Panc1 (cell line): Measurements from ENCODE around the gene CRNN. TPM values are rescaled to one million over a fixed set of nuclear protein-coding genes. Genes with fewer than 3 reads are reported as not detected.

Source experiments
- ATAC-seq: fragments of 200-7000 bp; cut with Tn5 transposase; 2 replicates; pipeline ENCODE4 v1.9.1; 2020; ENCODE audit warnings: mild to moderate bottlenecking, moderate library complexity
- BruUV-seq: library from RNA; stranded (reverse); fragments of 400-500 nt; replicated peaks from 2 replicates; lab custom pipeline; 2021; lab: Mats Ljungman, UMichigan
- CTCF ChIA-PET: fragments of 300-600 bp; sonication (Branson Sonifier 250); formaldehyde crosslinking; loops from one replicate; lab custom pipeline; 2022; ENCODE audit warnings: antibody characterized with exemption; lab: Charles Lee
- POLR2A ChIA-PET: fragments of 300-600 bp; sonication (Branson Sonifier 250); formaldehyde crosslinking; loops from one replicate; lab custom pipeline; 2022; ENCODE audit warnings: antibody characterized with exemption; lab: Charles Lee
- DNase-seq: peaks from one replicate; pipeline ENCODE4 v3.0.0-alpha.2; 2010; ENCODE audit warnings: low read depth, low spot score
- H3K27ac ChIP-seq: 2 replicates; pipeline ENCODE4 v1.5.1; 2011; ENCODE audit warnings: mild to moderate bottlenecking, low read length, inconsistent platforms
- H3K27me3 ChIP-seq: fragments of 200-500 bp; sonication (Bioruptor generic); 2 replicates; pipeline ENCODE4 v1.6.0; 2014; ENCODE audit warnings: low read length, inconsistent platforms; ENCODE audit not compliant: control insufficient read depth, insufficient read depth
- H3K36me3 ChIP-seq: fragments of 200-500 bp; sonication (Bioruptor generic); 2 replicates; pipeline ENCODE4 v1.5.1; 2014; ENCODE audit warnings: inconsistent platforms, mild to moderate bottlenecking, low read length, moderate library complexity; ENCODE audit not compliant: control insufficient read depth, insufficient read depth
- H3K4me1 ChIP-seq: 2 replicates; pipeline ENCODE4 v1.5.1; 2011; ENCODE audit warnings: inconsistent platforms, mild to moderate bottlenecking, low read length, moderate library complexity; ENCODE audit not compliant: control insufficient read depth, insufficient read depth
- H3K4me3 ChIP-seq, 2 experiments: 2 replicates each; pipeline ENCODE4 v1.5.1; 2011 to 2012; ENCODE audit warnings: low read depth in 2 of 2, low read length in 2 of 2, mild to moderate bottlenecking in 2 of 2, inconsistent platforms in 1 of 2, moderate library complexity in 1 of 2
- H3K9me3 ChIP-seq: fragments of 200-500 bp; sonication (Bioruptor generic); 2 replicates; pipeline ENCODE4 v1.5.1; 2014; ENCODE audit warnings: low read depth, mild to moderate bottlenecking, inconsistent platforms, low read length, moderate library complexity; ENCODE audit not compliant: control insufficient read depth, insufficient read depth
- CTCF ChIP-seq: fragments of 450-650 bp; IDR thresholded peaks from 2 replicates; pipeline ENCODE4 v1.5.1; 2017; ENCODE audit warnings: mild to moderate bottlenecking
- POLR2AphosphoS5 ChIP-seq: IDR thresholded peaks from 2 replicates; pipeline ENCODE4 v1.6.1; 2012; ENCODE audit warnings: mild to moderate bottlenecking, low read depth, low read length, moderate library complexity
- REST ChIP-seq, 2 experiments: IDR thresholded peaks; 2 replicates each; pipeline ENCODE4 v1.6.1; 2011 to 2012; ENCODE audit warnings: low read depth in 2 of 2, control low read depth in 1 of 2, low read length in 1 of 2, mild to moderate bottlenecking in 1 of 2, moderate library complexity in 1 of 2; ENCODE audit not compliant: insufficient read depth in 1 of 2
- TCF7L2 ChIP-seq: IDR thresholded peaks from 2 replicates; pipeline ENCODE4 v1.6.1; 2011; ENCODE audit warnings: mild to moderate bottlenecking, low read depth, low read length, inconsistent platforms
- in situ Hi-C: cut with HindIII; loops from 2 replicates; pipeline ENCODE4 v1.10.0; 2016; ENCODE audit warnings: low sequenced_read_pairs, low pct_unique_long_range_greater_than_20kb
- intact Hi-C: fragments of 100-400 bp; cut with micrococcal nuclease; formaldehyde crosslinking; loops from one replicate; pipeline ENCODE4 v1.10.0; 2022; ENCODE audit not compliant: unreplicated experiment
- total RNA-seq: library from RNA; stranded (reverse); gene quantifications from one replicate; pipeline ENCODE4 v1.2.1, GENCODE V29; 2021; ENCODE audit not compliant: unreplicated experiment

CRNN gene
- total RNA-seq, 1 experiment from 2014 or later, result not detected

- Histone ChIP-seq H3K36me3 (no peaks in the 10 kb centered on the region), H3K9me3 (no peaks in the 10 kb centered on the region), H3K4me1 (no peaks in the 10 kb centered on the region; the same call in 1 of the 2 replicates), H3K27ac (no peak overlapping the region), H3K27me3 (0 out of 2 replicates have a peak, but pooled peaks cover 4% of the 10 kb centered on the region), H3K4me3 (no peak overlapping the region)
- CTCF ChIA-PET, result interaction anchor here (0.9 to 3.2 kb wide), 4 partner anchors 10 to 60 kb away, joined by 3 to 36 read pairs (median 8); no protein-coding TSS in a partner anchor
- peak; percentile 94 for ATAC-seq
- in situ Hi-C loops (no loop called here), intact Hi-C loops (loop anchor here (5.0 kb wide), 1 partner anchor 38 kb away; no protein-coding TSS in a partner anchor)
- DNase-seq, result no peak
- TF ChIP-seq REST (IDR thresholded peaks at IDR 0.05; ENCODE audit: insufficient read depth in 1 of 2, low read depth in 2 of 2, low read length in 1 of 2), result no peak
- peak; percentile 80 for TF ChIP-seq CTCF
- no TSS peak for BruUV-seq
- POLR2A ChIA-PET, result no interaction called here
Observed at GRCh38 chr1:152398812-152399698, 15.0 kb downstream of the CRNN start.

GRCh38 chr1:152397474-152397873, 16.6 kb downstream of the CRNN start:
- ATAC-seq (no peak), DNase-seq (no peak)
- Histone ChIP-seq H3K9me3 (no peaks in the 10 kb centered on the region), H3K4me1 (no peaks in the 10 kb centered on the region; the same call in 1 of the 2 replicates), H3K27me3 (0 out of 2 replicates have a peak, but pooled peaks cover 4% of the 10 kb centered on the region), H3K4me3 (no peak overlapping the region), H3K36me3 (no peaks in the 10 kb centered on the region), H3K27ac (no peak overlapping the region)
- ChIA-PET POLR2A (no interaction called here), CTCF (interaction anchor here (0.8 to 3.2 kb wide), 2 partner anchors 50 to 61 kb away, joined by 4 to 36 read pairs; no protein-coding TSS in a partner anchor)
- in situ Hi-C loops (no loop called here), intact Hi-C loops (loop anchor here (5.0 kb wide), 1 partner anchor 40 kb away; no protein-coding TSS in a partner anchor)
- TF ChIP-seq POLR2AphosphoS5 (no peak), TCF7L2 (no peak), REST (IDR thresholded peaks at IDR 0.05; ENCODE audit: insufficient read depth in 1 of 2, low read depth in 2 of 2, low read length in 1 of 2) (no peak), CTCF (peak; percentile 40)
- BruUV-seq, result no TSS peak
